Bronchial epithelial cell (primary cell): ENCODE measurements around the gene NPIPB6. TPM values are rescaled to one million over a fixed set of nuclear protein-coding genes. Genes with fewer than 3 reads are reported as not detected.

Experiments used
- DNase-seq: peaks from one replicate; pipeline ENCODE4 v3.0.0-alpha.2; 2010; ENCODE audit warnings: low read depth
- FAIRE-seq: peaks from 2 replicates; lab custom pipeline; 2011; peaks lifted over from hg19 to GRCh38; lab: Jason Lieb, UNC
- H3K27me3 ChIP-seq: 2 replicates; pipeline ENCODE4 v1.5.1; 2011; ENCODE audit warnings: low read length; ENCODE audit not compliant: control insufficient read depth, insufficient read depth
- H3K36me3 ChIP-seq: 2 replicates; pipeline ENCODE4 v1.5.1; 2011; ENCODE audit warnings: low read length; ENCODE audit not compliant: control insufficient read depth, insufficient read depth
- H3K4me3 ChIP-seq: 2 replicates; pipeline ENCODE4 v1.5.1; 2011; ENCODE audit warnings: mild to moderate bottlenecking, low read depth, low read length, control low read depth
- CTCF ChIP-seq: IDR thresholded peaks from 2 replicates; pipeline ENCODE4 v1.5.1; 2011; ENCODE audit warnings: mild to moderate bottlenecking, moderate library complexity, low read length, control low read depth, inconsistent platforms; ENCODE audit not compliant: insufficient read depth, severe bottlenecking
- total RNA-seq: library from RNA; depleted of rRNA; stranded (reverse); fragments of >200 nt; gene quantifications from 2 replicates; pipeline ENCODE4 v1.2.1, GENCODE V29; 2014

The NPIPB6 gene
- total RNA-seq, 1 donor from 2014 or later, result 0.79 TPM

- Histone ChIP-seq H3K27me3 (peaks cover 22% of the 10 kb centered on the region), H3K4me3 (no peak overlapping the region), H3K36me3 (no peaks in the 10 kb centered on the region)
- no peak for FAIRE-seq
- no peak for TF ChIP-seq CTCF
- no peak for DNase-seq
These were observed 66.0 kb downstream of the NPIPB6 start for GRCh38 chr16:28297308-28297707.

DNA sequence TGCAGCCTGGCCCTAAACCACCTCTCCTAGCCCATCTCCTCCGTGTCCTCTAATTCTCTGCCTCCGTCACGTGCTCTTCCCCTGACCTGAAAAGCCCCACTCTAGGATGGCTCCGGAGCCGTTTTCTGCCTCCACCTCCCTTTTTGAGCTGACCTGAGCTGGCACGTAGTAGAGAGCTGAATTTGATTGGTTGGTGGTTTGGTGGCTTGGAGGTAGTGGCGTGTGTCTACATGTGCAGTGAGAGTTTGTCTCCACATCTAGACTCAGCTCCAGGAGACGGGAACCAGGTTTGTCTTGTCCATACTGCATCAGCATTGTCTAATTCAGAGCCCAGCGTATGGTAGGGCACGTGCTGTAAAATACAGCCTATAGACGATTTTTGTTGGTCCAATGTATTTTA is 68.0 kb downstream of the NPIPB6 start:
- Histone ChIP-seq H3K27me3 (peaks cover 22% of the 10 kb centered on the region), H3K36me3 (no peaks in the 10 kb centered on the region), H3K4me3 (no peak overlapping the region)
- DNase-seq (no peak), FAIRE-seq (no peak)
- TF ChIP-seq CTCF, result no peak

DNA sequence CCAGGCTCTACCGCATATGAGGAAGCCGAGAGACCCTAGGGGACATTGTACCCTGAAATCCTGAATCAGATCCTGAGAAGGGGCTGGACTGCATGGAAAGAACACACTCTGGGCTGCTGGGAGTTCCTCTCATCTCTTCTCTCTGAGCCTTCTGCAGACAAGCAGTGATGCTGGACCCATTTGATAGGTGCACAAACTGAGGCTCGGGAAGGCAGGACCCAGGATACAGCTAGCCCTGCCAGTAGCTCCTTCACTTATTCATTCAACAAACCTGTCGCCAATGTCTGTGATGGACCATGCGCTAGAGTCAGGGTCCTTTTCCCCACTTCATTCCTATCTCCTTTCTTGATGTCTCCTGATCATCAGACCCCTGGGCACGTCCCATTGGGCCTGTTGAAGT is 69.1 kb downstream of the NPIPB6 start:
- no peak for TF ChIP-seq CTCF
- H3K27me3 ChIP-seq, result peaks cover 22% of the 10 kb centered on the region

DNA sequence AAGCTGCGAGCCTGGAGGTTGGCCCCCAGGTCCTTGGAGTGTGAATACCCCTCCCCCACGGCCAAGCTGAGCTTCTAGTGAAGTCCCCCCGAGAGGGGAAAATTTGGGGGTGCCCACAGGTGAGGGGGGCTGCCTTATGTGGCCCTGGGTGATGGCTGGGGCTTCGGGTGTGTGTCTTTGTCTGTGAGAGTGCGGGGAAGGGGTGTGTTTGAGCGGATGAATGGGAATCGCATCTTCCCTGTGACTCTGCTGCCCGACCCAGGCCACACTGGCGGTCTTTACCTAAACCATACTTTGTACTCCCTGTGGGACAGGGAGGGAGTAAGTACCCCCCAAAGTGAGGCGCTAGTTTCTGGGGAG is 69.7 kb downstream of the NPIPB6 start:
- Histone ChIP-seq H3K36me3 (no peaks in the 10 kb centered on the region), H3K4me3 (no peak overlapping the region), H3K27me3 (peaks cover 22% of the 10 kb centered on the region)
- TF ChIP-seq CTCF, result no peak
- no peak for FAIRE-seq
- no peak for DNase-seq

More for the DNA sequence above, 69.1 kb downstream of the NPIPB6 start:
- H3K4me3 ChIP-seq, result no peak overlapping the region
- DNase-seq (no peak), FAIRE-seq (no peak)
- H3K36me3 ChIP-seq, result no peaks in the 10 kb centered on the region

DNA sequence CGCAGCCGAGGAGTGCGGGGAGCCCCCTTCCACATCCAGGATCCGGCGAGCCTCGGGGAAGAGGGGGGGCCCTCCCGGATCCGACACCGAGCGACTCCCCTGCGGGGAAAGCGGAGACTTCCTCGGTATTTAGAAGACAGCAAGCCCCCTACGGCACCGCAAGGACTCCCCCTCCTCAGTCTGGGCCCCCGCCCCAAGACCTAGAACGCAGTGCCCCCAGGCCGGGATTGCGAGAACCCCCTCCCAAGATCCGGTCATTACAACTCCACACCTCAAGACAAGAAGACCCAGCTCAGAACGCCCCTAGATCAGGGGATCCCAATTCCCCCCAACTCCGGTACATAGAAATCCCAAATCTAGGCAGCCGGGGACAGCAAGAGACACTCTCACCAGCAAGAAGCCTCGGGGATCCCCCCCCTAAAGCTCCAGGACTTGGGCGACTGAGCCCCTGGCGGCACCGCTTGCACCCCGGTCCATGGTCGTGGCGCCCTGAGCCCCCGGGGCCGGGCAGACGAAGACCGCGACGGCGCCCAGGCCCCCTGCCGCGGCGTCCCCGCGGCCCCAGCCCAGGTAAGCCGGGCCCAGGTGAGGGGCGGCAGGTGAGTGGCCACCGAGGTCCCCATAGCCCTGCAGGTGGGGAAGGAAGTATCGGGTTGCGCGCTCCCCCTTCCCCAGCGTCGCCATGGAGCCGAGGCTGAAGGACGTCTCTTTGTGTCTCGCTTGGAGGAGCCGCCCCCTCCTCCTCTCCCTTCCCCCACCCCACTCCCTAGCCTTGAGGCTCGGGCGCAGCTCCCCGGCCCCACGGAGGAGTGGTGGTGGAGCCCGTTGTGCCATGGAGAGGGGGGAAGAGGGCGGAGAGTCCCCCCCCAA is 70.3 kb downstream of the NPIPB6 start:
- Histone ChIP-seq H3K36me3 (no peaks in the 10 kb centered on the region), H3K4me3 (peak overlapping the region; percentile 36), H3K27me3 (peaks cover 22% of the 10 kb centered on the region)
- FAIRE-seq (no peak), DNase-seq (no peak)
- no peak for TF ChIP-seq CTCF

Other genes starting within 250 kb of the NPIPB6 start
- 84.8 and 87.7 TPM in 2 replicates for gene XPO6, start 151.5 kb downstream of the NPIPB6 start, total RNA-seq
- gene SBK1, start 71.0 kb downstream of the NPIPB6 start, total RNA-seq, result under 0.01 TPM in 2 replicates
- gene EIF3CL, start 40.3 kb upstream of the NPIPB6 start, total RNA-seq, result 87.2 and 132 TPM in 2 replicates
- not detected in 2 replicates for gene NPIPB7, start 108.8 kb upstream of the NPIPB6 start, total RNA-seq
- gene CLN3, start 128.6 kb upstream of the NPIPB6 start, total RNA-seq, result 9.5 and 11.6 TPM in 2 replicates
- gene APOBR, start 131.1 kb upstream of the NPIPB6 start, total RNA-seq, result not detected in 2 replicates
- not detected in 2 replicates for gene IL27, start 143.3 kb upstream of the NPIPB6 start, total RNA-seq
- 65.3 and 163 TPM in 2 replicates for gene NUPR1, start 175.5 kb upstream of the NPIPB6 start, total RNA-seq
- 9.0 and 10.0 TPM in 2 replicates for gene SGF29, start 190.4 kb upstream of the NPIPB6 start, total RNA-seq
- gene SULT1A2, start 233.5 kb upstream of the NPIPB6 start, total RNA-seq, result 0.51 TPM in 1 of 2 replicates, not detected in the other
- gene SULT1A1, start 246.5 kb upstream of the NPIPB6 start, total RNA-seq, result 5.0 and 6.3 TPM in 2 replicates